ENCODE measurements around the gene NT5M.

DNA sequence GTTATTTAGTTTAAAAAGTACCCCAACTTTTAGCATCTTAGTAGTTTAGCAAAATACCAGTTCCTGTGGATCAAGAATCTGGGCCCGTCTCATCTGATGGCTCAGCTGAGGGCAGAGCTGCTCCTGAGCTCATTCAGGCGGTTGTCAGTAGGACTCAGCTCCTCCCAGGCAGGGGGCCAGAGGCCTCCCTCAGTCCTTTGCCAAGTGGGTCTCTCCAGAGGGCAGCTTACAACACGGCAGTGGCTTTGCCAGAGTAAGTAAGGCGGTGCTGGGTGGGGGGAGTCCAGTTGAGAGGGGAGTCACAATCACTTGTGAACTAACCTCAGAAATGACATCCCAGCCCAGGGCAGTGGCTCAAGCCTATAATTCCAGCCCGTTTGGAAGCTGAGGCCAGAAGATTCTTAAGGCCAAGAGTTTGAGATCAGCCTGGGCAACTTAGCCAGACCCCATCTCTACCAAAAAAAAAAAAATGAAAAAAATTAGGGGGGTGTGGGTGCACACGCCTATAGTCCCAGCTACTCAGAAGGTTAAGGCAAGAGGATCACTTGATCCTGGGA is 92.2 kb downstream of the NT5M start:
- TF ChIP-seq, protein P1, sequence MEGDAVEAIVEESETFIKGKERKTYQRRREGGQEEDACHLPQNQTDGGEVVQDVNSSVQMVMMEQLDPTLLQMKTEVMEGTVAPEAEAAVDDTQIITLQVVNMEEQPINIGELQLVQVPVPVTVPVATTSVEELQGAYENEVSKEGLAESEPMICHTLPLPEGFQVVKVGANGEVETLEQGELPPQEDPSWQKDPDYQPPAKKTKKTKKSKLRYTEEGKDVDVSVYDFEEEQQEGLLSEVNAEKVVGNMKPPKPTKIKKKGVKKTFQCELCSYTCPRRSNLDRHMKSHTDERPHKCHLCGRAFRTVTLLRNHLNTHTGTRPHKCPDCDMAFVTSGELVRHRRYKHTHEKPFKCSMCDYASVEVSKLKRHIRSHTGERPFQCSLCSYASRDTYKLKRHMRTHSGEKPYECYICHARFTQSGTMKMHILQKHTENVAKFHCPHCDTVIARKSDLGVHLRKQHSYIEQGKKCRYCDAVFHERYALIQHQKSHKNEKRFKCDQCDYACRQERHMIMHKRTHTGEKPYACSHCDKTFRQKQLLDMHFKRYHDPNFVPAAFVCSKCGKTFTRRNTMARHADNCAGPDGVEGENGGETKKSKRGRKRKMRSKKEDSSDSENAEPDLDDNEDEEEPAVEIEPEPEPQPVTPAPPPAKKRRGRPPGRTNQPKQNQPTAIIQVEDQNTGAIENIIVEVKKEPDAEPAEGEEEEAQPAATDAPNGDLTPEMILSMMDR (IDR thresholded peaks at IDR 0.05): no peak
- TF ChIP-seq POLR2A (IDR thresholded peaks at IDR 0.05): no peak

All from heart left ventricle (tissue), 13 donors.